Thyroid gland (tissue), 4 donors: ENCODE measurements around the gene CLCN2. TPM values are rescaled to one million over a fixed set of nuclear protein-coding genes. Genes with fewer than 3 reads are reported as not detected.

Experiments used
- DNase-seq, 2 donors: peaks; one replicate each; pipeline ENCODE4 v3.0.0-alpha.2; 2019
- H3K27ac ChIP-seq, 3 donors: fragments of 200-600 bp; sonication (generic); 1 replicate in 2 of 3; 2 replicates in 1 of 3; pipeline ENCODE4 v1.5.1; 2016 to 2019; ENCODE audit warnings: mild to moderate bottlenecking in 1 of 3, moderate library complexity in 1 of 3
- H3K27me3 ChIP-seq: fragments of 200-600 bp; sonication (generic); one replicate; pipeline ENCODE4 v1.5.1; 2019
- H3K36me3 ChIP-seq, 2 donors: fragments of 200-600 bp; sonication (generic); one replicate each; pipeline ENCODE4 v1.5.1; 2016 to 2019
- H3K4me1 ChIP-seq, 2 donors: fragments of 200-600 bp; sonication (generic); one replicate each; pipeline ENCODE4 v1.5.1; 2017 to 2019
- H3K4me3 ChIP-seq, 3 donors: fragments of 200-600 bp; sonication (generic); replicated peaks in 1 of 3; 1 replicate in 2 of 3; 2 replicates in 1 of 3; pipeline ENCODE4 v1.5.1; 2016; ENCODE audit warnings: mild to moderate bottlenecking in 1 of 3
- H3K9me3 ChIP-seq: fragments of 200-600 bp; sonication (generic); one replicate; pipeline ENCODE4 v1.5.1; 2017
- CTCF ChIP-seq, 6 experiments: fragments of 200-600 bp in 3 of 6; fragments of 450-650 bp in 3 of 6; sonication (generic) in 3 of 6; IDR thresholded peaks; one replicate each; pipeline ENCODE4 v1.5.1; 2016 to 2019; ENCODE audit warnings: antibody characterized with exemption in 6 of 6, mild to moderate bottlenecking in 2 of 6, inconsistent platforms in 1 of 6, moderate library complexity in 1 of 6
- POLR2A ChIP-seq, 2 donors: fragments of 450-650 bp; IDR thresholded peaks; one replicate each; pipeline ENCODE4 v1.6.1; 2017; ENCODE audit warnings: antibody characterized with exemption in 2 of 2, mild to moderate bottlenecking in 2 of 2, moderate library complexity in 1 of 2
- WGBS, 2 donors: methylation state at CpG; one replicate each; pipeline ENCODE4 v1.1.5; 2017; 5-methylcytosine and 5-hydroxymethylcytosine counted together
- intact Hi-C: fragments of 100-400 bp; cut with DNase I; formaldehyde crosslinking; loops from one replicate; pipeline ENCODE4 v1.15.1; 2023
- total RNA-seq, 4 donors: library from RNA; depleted of rRNA; stranded (reverse); fragments of >200 nt; gene quantifications; one replicate each; pipeline ENCODE4 v1.2.3, GENCODE V29; 2016

Gene CLCN2
- total RNA-seq, 4 donors from 2014 or later: 4.3 to 7.6 (median 5.2) TPM

- H3K4me1 ChIP-seq: peaks cover 7 to 13% of the 10 kb centered on the region in 2 donors
- intact Hi-C loops: no loop called here
- no peaks in the 10 kb centered on the region for H3K36me3 ChIP-seq
- no peak overlapping the region for H3K4me3 ChIP-seq
- TF ChIP-seq CTCF (IDR thresholded peaks at IDR 0.05): no peak
- no peak for TF ChIP-seq POLR2A (IDR thresholded peaks at IDR 0.05)
- H3K27me3 ChIP-seq: peaks cover 6% of the 10 kb centered on the region
- H3K9me3 ChIP-seq: no peaks in the 10 kb centered on the region
- WGBS, 2 donors: 95 to 97% methylated on average over 8 of the region's 8 CpGs
- DNase-seq: no peak
- no peak overlapping the region for H3K27ac ChIP-seq
Measured at GRCh38 chr3:184384856-184385422, 23.5 kb upstream of the CLCN2 start.

GRCh38 chr3:184384342-184384741 is 22.9 kb upstream of the CLCN2 start:
- Histone ChIP-seq H3K4me3 (no peak overlapping the region), H3K4me1 (peaks cover 7 to 16% of the 10 kb centered on the region in 2 donors), H3K27me3 (peaks cover 6% of the 10 kb centered on the region), H3K36me3 (no peaks in the 10 kb centered on the region), H3K27ac (no peak overlapping the region), H3K9me3 (no peaks in the 10 kb centered on the region)
- intact Hi-C loops: no loop called here
- 87 to 88% methylated on average over 6 to 7 of the region's 9 CpGs for WGBS, 2 donors
- TF ChIP-seq CTCF (IDR thresholded peaks at IDR 0.05) (no peak), POLR2A (IDR thresholded peaks at IDR 0.05) (no peak)
- no peak for DNase-seq

- 81 to 85% methylated on average over 12 to 13 of the region's 15 CpGs for WGBS, 2 donors
- DNase-seq: no peak
- Histone ChIP-seq H3K9me3 (no peaks in the 10 kb centered on the region), H3K27ac (no peak overlapping the region), H3K4me1 (peaks cover 7 to 17% of the 10 kb centered on the region in 2 donors), H3K36me3 (no peaks in the 10 kb centered on the region), H3K4me3 (no peak overlapping the region), H3K27me3 (peaks cover 6% of the 10 kb centered on the region)
- TF ChIP-seq CTCF (IDR thresholded peaks at IDR 0.05): no peak
- TF ChIP-seq POLR2A (IDR thresholded peaks at IDR 0.05): no peak
- intact Hi-C loops: no loop called here
Measured at GRCh38 chr3:184383033-184383740, 21.8 kb upstream of the CLCN2 start.

- intact Hi-C loops: no loop called here
- no peaks in the 10 kb centered on the region for H3K9me3 ChIP-seq
- H3K4me3 ChIP-seq: no peak overlapping the region
- TF ChIP-seq CTCF (IDR thresholded peaks at IDR 0.05) (no peak), POLR2A (IDR thresholded peaks at IDR 0.05) (no peak)
- H3K36me3 ChIP-seq: no peaks in the 10 kb centered on the region
- H3K27ac ChIP-seq: no peak overlapping the region
- DNase-seq: no peak
- WGBS, 2 donors: 91 to 95% methylated on average over 14 of the region's 16 CpGs
- H3K27me3 ChIP-seq: peaks cover 6% of the 10 kb centered on the region
- peaks cover 7 to 23% of the 10 kb centered on the region in 2 donors for H3K4me1 ChIP-seq
Measured at GRCh38 chr3:184382326-184383032, 21.1 kb upstream of the CLCN2 start.
